GM23338 (cell line): ENCODE measurements around the gene PRKAR1B. TPM values are rescaled to one million over a fixed set of nuclear protein-coding genes. Genes with fewer than 3 reads are reported as not detected.

ENCODE experiments used
- ATAC-seq: fragments of 200-7000 bp; cut with Tn5 transposase; 3 replicates; pipeline ENCODE4 v1.9.1; 2020
- DNase-seq: peaks from one replicate; pipeline ENCODE4 v3.0.0-alpha.2; 2015; ENCODE audit warnings: low spot score
- H2AFZ ChIP-seq: fragments of 200-600 bp; sonication (generic); 2 replicates; pipeline ENCODE4 v1.8.0; 2016; ENCODE audit warnings: antibody characterized with exemption, mild to moderate bottlenecking, moderate library complexity
- H3F3A ChIP-seq: fragments of 200-600 bp; sonication (generic); replicated peaks from 2 replicates; pipeline ENCODE4 v1.8.0; 2017; ENCODE audit warnings: antibody characterized with exemption, mixed run types, low read depth
- H3K27ac ChIP-seq: fragments of 200-600 bp; sonication (generic); 2 replicates; pipeline ENCODE4 v1.6.1; 2016; ENCODE audit warnings: low read depth
- H3K27me3 ChIP-seq: fragments of 200-600 bp; sonication (generic); 2 replicates; pipeline ENCODE4 v1.8.0; 2016; ENCODE audit warnings: mild to moderate bottlenecking, mixed run types, moderate library complexity; ENCODE audit not compliant: insufficient read depth
- H3K36me3 ChIP-seq: fragments of 200-600 bp; sonication (generic); 2 replicates; pipeline ENCODE4 v1.8.0; 2016; ENCODE audit warnings: mild to moderate bottlenecking; ENCODE audit not compliant: insufficient read depth
- H3K4me1 ChIP-seq: fragments of 200-600 bp; sonication (generic); 2 replicates; pipeline ENCODE4 v1.8.0; 2016; ENCODE audit warnings: mild to moderate bottlenecking, moderate library complexity; ENCODE audit not compliant: insufficient read depth
- H3K4me2 ChIP-seq: fragments of 200-600 bp; sonication (generic); 2 replicates; pipeline ENCODE4 v1.7.1; 2017; ENCODE audit warnings: mixed run types
- H3K4me3 ChIP-seq: fragments of 200-600 bp; sonication (generic); 2 replicates; pipeline ENCODE4 v1.6.1; 2016; ENCODE audit warnings: mixed run types
- H3K79me2 ChIP-seq: fragments of 200-600 bp; sonication (generic); replicated peaks from 2 replicates; pipeline ENCODE4 v1.8.0; 2017; ENCODE audit warnings: mild to moderate bottlenecking; ENCODE audit not compliant: insufficient read depth
- H3K9me2 ChIP-seq: fragments of 200-600 bp; sonication (generic); 2 replicates; pipeline ENCODE4 v1.8.0; 2017; ENCODE audit not compliant: insufficient read depth
- H4K20me1 ChIP-seq: fragments of 200-600 bp; sonication (generic); replicated peaks from 2 replicates; pipeline ENCODE4 v1.8.0; 2017; ENCODE audit warnings: mild to moderate bottlenecking; ENCODE audit not compliant: insufficient read depth
- H3K27ac Mint-ChIP-seq: 2 replicates; pipeline ENCODE4 v1.8.0; 2020; ENCODE audit warnings: inconsistent platforms, mild to moderate bottlenecking, moderate library complexity, mixed read lengths
- H3K27me3 Mint-ChIP-seq: 3 replicates; pipeline ENCODE4 v1.8.0; 2022; ENCODE audit warnings: low read depth, mild to moderate bottlenecking, moderate library complexity, mixed read lengths, inconsistent platforms; ENCODE audit not compliant: insufficient read depth, poor library complexity
- H3K36me3 Mint-ChIP-seq: 3 replicates; pipeline ENCODE4 v1.8.0; 2021; ENCODE audit warnings: low read depth, mild to moderate bottlenecking, inconsistent platforms, moderate library complexity, mixed read lengths
- H3K4me1 Mint-ChIP-seq: 3 replicates; pipeline ENCODE4 v1.8.0; 2020; ENCODE audit warnings: mild to moderate bottlenecking, inconsistent platforms, mixed read lengths
- H3K4me3 Mint-ChIP-seq: 3 replicates; pipeline ENCODE4 v1.8.0; 2021; ENCODE audit warnings: moderate library complexity, mild to moderate bottlenecking, inconsistent platforms, mixed read lengths
- H3K9me3 Mint-ChIP-seq: 3 replicates; pipeline ENCODE4 v1.8.0; 2020; ENCODE audit warnings: moderate library complexity, mild to moderate bottlenecking, inconsistent platforms, mixed read lengths
- CREB1 ChIP-seq: fragments of 250-450 bp; sonication (Bioruptor Pico); IDR thresholded peaks from 2 replicates; pipeline ENCODE4 v1.5.0; 2020; ENCODE audit warnings: low read depth, mild to moderate bottlenecking, moderate library complexity
- EZH2 ChIP-seq: fragments of 200-600 bp; sonication (generic); IDR thresholded peaks from one replicate; pipeline ENCODE4 v1.8.0; 2017; ENCODE audit warnings: antibody characterized with exemption, mild to moderate bottlenecking, low read depth; ENCODE audit not compliant: unreplicated experiment
- EZH2phosphoT487 ChIP-seq: fragments of 200-600 bp; sonication (generic); IDR thresholded peaks from one replicate; pipeline ENCODE4 v1.8.1; 2018; ENCODE audit warnings: antibody characterized with exemption; ENCODE audit not compliant: unreplicated experiment
- JUNB ChIP-seq: IDR thresholded peaks from one replicate; pipeline ENCODE4 v1.6.1; 2016; ENCODE audit warnings: antibody characterized with exemption; ENCODE audit not compliant: unreplicated experiment
- NANOG ChIP-seq: IDR thresholded peaks from 2 replicates; pipeline ENCODE4 v1.6.1; 2016; ENCODE audit warnings: antibody characterized with exemption, borderline replicate concordance
- POLR2AphosphoS5 ChIP-seq: IDR thresholded peaks from 2 replicates; pipeline ENCODE4 v1.6.1; 2016; ENCODE audit warnings: antibody characterized with exemption, low read depth
- STAT1 ChIP-seq: IDR thresholded peaks from one replicate; pipeline ENCODE4 v1.6.1; 2016; ENCODE audit warnings: antibody characterized with exemption; ENCODE audit not compliant: unreplicated experiment
- ZNF114 ChIP-seq: fragments of 250-450 bp; sonication (Bioruptor Pico); IDR thresholded peaks from 2 replicates; pipeline ENCODE4 v1.5.0; 2020; ENCODE audit warnings: mild to moderate bottlenecking, moderate library complexity
- ZNF331 ChIP-seq: fragments of 250-450 bp; sonication (Bioruptor Pico); IDR thresholded peaks from 2 replicates; pipeline ENCODE4 v1.5.0; 2020; ENCODE audit warnings: low read depth, mild to moderate bottlenecking, moderate library complexity
- polyA plus RNA-seq: library from polyadenylated mRNA; unstranded; fragments of >200 nt; fragmentation: Nextera tagmentation; extraction: Ambion mirVana; gene quantifications from 2 replicates; pipeline ENCODE4 v1.2.1, GENCODE V29; 2016
- total RNA-seq: library from RNA; depleted of rRNA; stranded (reverse); fragments of >200 nt; shearing (Covaris generic); gene quantifications from 2 replicates; pipeline ENCODE4 v1.2.3, GENCODE V29; 2014
- TF ChIP-seq, protein P1 (sequence below): IDR thresholded peaks from one replicate; pipeline ENCODE4 v1.6.1; 2018; ENCODE audit warnings: antibody characterized with exemption; ENCODE audit not compliant: unreplicated experiment
- TF ChIP-seq, protein P2 (sequence below): IDR thresholded peaks from 2 replicates; pipeline ENCODE4 v1.6.1; 2016; ENCODE audit warnings: antibody characterized with exemption
- TF ChIP-seq, protein P3 (sequence below): fragments of 250-450 bp; sonication (Bioruptor Pico); IDR thresholded peaks from 2 replicates; pipeline ENCODE4 v1.5.0; 2020; ENCODE audit warnings: mild to moderate bottlenecking, moderate library complexity
- TF ChIP-seq, protein P4 (sequence below), 2 experiments: fragments of 200-600 bp in 1 of 2; sonication (generic) in 1 of 2; conservative IDR thresholded peaks; 2 replicates each; pipeline versions ENCODE4 v1.5.1 to v1.6.1; 2016 to 2017; ENCODE audit warnings: antibody characterized with exemption in 2 of 2, low read depth in 2 of 2, mild to moderate bottlenecking in 2 of 2, moderate library complexity in 1 of 2

Gene PRKAR1B
- total and polyA plus RNA-seq, 2 experiments from 2014 or later = 35.7 to 36.7 TPM

DNA sequence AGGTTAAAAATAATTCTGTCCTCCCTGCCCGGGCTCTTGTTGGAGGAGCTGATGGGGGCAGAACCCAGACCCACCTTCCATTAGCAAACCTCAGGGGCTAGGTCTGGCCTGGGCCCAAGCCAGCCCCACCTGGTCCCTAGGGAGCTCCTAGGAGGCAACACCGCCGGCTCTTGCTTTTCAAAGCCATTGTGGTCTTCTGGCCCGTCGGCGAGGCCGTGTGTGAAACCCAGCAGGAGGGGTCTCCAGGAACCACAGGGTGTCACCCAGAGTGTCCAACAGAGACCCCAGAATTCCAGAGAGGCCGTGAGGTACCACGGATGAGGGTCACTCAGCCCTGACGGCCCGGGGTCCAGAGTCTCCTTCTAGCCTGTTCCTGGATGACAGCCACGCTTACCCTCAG, 190.8 kb downstream of the PRKAR1B start:
- Histone ChIP-seq H4K20me1 (no peaks in the 10 kb centered on the region), H2AFZ (no peak overlapping the region), H3K4me3 (no peak overlapping the region), H3F3A (no peaks in the 10 kb centered on the region), H3K36me3 (no peaks in the 10 kb centered on the region), H3K4me1 (peaks cover 3% of the 10 kb centered on the region; the same call in 1 of the 2 replicates), H3K9me2 (no peaks in the 10 kb centered on the region), H3K79me2 (no peaks in the 10 kb centered on the region), H3K27me3 (no peaks in the 10 kb centered on the region), H3K27ac (no peak overlapping the region), H3K4me2 (no peak overlapping the region)
- H3K27me3 Mint-ChIP-seq = peaks cover 15% of the 10 kb centered on the region
- no peak overlapping the region for H3K4me3 Mint-ChIP-seq
- no peaks in the 10 kb centered on the region for H3K36me3 Mint-ChIP-seq
- TF ChIP-seq CREB1 (CRISPR knock-in tag) (no peak), JUNB (no peak), NANOG (no peak), EZH2phosphoT487 (no peak), POLR2AphosphoS5 (no peak), ZNF331 (CRISPR knock-in tag) (no peak), STAT1 (no peak), EZH2 (no peak), ZNF114 (CRISPR knock-in tag) (no peak)
- TF ChIP-seq, protein P1, sequence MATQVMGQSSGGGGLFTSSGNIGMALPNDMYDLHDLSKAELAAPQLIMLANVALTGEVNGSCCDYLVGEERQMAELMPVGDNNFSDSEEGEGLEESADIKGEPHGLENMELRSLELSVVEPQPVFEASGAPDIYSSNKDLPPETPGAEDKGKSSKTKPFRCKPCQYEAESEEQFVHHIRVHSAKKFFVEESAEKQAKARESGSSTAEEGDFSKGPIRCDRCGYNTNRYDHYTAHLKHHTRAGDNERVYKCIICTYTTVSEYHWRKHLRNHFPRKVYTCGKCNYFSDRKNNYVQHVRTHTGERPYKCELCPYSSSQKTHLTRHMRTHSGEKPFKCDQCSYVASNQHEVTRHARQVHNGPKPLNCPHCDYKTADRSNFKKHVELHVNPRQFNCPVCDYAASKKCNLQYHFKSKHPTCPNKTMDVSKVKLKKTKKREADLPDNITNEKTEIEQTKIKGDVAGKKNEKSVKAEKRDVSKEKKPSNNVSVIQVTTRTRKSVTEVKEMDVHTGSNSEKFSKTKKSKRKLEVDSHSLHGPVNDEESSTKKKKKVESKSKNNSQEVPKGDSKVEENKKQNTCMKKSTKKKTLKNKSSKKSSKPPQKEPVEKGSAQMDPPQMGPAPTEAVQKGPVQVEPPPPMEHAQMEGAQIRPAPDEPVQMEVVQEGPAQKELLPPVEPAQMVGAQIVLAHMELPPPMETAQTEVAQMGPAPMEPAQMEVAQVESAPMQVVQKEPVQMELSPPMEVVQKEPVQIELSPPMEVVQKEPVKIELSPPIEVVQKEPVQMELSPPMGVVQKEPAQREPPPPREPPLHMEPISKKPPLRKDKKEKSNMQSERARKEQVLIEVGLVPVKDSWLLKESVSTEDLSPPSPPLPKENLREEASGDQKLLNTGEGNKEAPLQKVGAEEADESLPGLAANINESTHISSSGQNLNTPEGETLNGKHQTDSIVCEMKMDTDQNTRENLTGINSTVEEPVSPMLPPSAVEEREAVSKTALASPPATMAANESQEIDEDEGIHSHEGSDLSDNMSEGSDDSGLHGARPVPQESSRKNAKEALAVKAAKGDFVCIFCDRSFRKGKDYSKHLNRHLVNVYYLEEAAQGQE = no peak
- TF ChIP-seq, protein P2, sequence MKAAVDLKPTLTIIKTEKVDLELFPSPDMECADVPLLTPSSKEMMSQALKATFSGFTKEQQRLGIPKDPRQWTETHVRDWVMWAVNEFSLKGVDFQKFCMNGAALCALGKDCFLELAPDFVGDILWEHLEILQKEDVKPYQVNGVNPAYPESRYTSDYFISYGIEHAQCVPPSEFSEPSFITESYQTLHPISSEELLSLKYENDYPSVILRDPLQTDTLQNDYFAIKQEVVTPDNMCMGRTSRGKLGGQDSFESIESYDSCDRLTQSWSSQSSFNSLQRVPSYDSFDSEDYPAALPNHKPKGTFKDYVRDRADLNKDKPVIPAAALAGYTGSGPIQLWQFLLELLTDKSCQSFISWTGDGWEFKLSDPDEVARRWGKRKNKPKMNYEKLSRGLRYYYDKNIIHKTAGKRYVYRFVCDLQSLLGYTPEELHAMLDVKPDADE = no peak
- TF ChIP-seq, protein P3, sequence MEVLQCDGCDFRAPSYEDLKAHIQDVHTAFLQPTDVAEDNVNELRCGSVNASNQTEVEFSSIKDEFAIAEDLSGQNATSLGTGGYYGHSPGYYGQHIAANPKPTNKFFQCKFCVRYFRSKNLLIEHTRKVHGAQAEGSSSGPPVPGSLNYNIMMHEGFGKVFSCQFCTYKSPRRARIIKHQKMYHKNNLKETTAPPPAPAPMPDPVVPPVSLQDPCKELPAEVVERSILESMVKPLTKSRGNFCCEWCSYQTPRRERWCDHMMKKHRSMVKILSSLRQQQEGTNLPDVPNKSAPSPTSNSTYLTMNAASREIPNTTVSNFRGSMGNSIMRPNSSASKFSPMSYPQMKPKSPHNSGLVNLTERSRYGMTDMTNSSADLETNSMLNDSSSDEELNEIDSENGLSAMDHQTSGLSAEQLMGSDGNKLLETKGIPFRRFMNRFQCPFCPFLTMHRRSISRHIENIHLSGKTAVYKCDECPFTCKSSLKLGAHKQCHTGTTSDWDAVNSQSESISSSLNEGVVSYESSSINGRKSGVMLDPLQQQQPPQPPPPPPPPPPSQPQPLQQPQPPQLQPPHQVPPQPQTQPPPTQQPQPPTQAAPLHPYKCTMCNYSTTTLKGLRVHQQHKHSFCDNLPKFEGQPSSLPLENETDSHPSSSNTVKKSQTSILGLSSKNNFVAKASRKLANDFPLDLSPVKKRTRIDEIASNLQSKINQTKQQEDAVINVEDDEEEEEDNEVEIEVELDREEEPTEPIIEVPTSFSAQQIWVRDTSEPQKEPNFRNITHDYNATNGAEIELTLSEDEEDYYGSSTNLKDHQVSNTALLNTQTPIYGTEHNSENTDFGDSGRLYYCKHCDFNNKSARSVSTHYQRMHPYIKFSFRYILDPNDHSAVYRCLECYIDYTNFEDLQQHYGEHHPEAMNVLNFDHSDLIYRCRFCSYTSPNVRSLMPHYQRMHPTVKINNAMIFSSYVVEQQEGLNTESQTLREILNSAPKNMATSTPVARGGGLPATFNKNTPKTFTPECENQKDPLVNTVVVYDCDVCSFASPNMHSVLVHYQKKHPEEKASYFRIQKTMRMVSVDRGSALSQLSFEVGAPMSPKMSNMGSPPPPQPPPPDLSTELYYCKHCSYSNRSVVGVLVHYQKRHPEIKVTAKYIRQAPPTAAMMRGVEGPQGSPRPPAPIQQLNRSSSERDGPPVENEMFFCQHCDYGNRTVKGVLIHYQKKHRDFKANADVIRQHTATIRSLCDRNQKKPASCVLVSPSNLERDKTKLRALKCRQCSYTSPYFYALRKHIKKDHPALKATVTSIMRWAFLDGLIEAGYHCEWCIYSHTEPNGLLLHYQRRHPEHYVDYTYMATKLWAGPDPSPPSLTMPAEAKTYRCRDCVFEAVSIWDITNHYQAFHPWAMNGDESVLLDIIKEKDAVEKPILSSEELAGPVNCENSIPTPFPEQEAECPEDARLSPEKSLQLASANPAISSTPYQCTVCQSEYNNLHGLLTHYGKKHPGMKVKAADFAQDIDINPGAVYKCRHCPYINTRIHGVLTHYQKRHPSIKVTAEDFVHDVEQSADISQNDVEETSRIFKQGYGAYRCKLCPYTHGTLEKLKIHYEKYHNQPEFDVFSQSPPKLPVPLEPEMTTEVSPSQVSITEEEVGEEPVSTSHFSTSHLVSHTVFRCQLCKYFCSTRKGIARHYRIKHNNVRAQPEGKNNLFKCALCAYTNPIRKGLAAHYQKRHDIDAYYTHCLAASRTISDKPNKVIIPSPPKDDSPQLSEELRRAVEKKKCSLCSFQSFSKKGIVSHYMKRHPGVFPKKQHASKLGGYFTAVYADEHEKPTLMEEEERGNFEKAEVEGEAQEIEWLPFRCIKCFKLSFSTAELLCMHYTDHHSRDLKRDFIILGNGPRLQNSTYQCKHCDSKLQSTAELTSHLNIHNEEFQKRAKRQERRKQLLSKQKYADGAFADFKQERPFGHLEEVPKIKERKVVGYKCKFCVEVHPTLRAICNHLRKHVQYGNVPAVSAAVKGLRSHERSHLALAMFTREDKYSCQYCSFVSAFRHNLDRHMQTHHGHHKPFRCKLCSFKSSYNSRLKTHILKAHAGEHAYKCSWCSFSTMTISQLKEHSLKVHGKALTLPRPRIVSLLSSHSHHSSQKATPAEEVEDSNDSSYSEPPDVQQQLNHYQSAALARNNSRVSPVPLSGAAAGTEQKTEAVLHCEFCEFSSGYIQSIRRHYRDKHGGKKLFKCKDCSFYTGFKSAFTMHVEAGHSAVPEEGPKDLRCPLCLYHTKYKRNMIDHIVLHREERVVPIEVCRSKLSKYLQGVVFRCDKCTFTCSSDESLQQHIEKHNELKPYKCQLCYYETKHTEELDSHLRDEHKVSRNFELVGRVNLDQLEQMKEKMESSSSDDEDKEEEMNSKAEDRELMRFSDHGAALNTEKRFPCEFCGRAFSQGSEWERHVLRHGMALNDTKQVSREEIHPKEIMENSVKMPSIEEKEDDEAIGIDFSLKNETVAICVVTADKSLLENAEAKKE (CRISPR knock-in tag) = no peak
- TF ChIP-seq, protein P4, sequence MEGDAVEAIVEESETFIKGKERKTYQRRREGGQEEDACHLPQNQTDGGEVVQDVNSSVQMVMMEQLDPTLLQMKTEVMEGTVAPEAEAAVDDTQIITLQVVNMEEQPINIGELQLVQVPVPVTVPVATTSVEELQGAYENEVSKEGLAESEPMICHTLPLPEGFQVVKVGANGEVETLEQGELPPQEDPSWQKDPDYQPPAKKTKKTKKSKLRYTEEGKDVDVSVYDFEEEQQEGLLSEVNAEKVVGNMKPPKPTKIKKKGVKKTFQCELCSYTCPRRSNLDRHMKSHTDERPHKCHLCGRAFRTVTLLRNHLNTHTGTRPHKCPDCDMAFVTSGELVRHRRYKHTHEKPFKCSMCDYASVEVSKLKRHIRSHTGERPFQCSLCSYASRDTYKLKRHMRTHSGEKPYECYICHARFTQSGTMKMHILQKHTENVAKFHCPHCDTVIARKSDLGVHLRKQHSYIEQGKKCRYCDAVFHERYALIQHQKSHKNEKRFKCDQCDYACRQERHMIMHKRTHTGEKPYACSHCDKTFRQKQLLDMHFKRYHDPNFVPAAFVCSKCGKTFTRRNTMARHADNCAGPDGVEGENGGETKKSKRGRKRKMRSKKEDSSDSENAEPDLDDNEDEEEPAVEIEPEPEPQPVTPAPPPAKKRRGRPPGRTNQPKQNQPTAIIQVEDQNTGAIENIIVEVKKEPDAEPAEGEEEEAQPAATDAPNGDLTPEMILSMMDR (conservative IDR thresholded peaks at IDR 0.05; ENCODE audit: low read depth in 2 of 2) = no peak
- no peak for DNase-seq
- no peaks in the 10 kb centered on the region; the same call in 2 of the 3 replicates for H3K9me3 Mint-ChIP-seq
- no peak overlapping the region for H3K27ac Mint-ChIP-seq
- no peaks in the 10 kb centered on the region; the same call in none of the 3 replicates for H3K4me1 Mint-ChIP-seq
- ATAC-seq = no peak
